Measurements from ENCODE around the gene C9orf85. TPM values are rescaled to one million over a fixed set of nuclear protein-coding genes. Genes with fewer than 3 reads are reported as not detected.

C9orf85 gene, protein sequence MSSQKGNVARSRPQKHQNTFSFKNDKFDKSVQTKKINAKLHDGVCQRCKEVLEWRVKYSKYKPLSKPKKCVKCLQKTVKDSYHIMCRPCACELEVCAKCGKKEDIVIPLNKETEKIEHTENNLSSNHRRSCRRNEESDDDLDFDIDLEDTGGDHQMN
- total RNA-seq: 1 to 10 TPM; 9.2 to 9.9 TPM
- long read RNA-seq, donor 1, partial matches to known transcripts: 0 of 5 reads
- long read RNA-seq, donor 1, other reads (novel, unspliced or antisense): 2 of 5 reads
- long read RNA-seq, donor 2, transcript C9orf85-201 (4 exons, 1,279 nt): major isoform, 16 of 23 reads
- long read RNA-seq, donor 2, partial matches to known transcripts: 0 of 23 reads
- long read RNA-seq, donor 2, other reads (novel, unspliced or antisense): 7 of 23 reads

DNA sequence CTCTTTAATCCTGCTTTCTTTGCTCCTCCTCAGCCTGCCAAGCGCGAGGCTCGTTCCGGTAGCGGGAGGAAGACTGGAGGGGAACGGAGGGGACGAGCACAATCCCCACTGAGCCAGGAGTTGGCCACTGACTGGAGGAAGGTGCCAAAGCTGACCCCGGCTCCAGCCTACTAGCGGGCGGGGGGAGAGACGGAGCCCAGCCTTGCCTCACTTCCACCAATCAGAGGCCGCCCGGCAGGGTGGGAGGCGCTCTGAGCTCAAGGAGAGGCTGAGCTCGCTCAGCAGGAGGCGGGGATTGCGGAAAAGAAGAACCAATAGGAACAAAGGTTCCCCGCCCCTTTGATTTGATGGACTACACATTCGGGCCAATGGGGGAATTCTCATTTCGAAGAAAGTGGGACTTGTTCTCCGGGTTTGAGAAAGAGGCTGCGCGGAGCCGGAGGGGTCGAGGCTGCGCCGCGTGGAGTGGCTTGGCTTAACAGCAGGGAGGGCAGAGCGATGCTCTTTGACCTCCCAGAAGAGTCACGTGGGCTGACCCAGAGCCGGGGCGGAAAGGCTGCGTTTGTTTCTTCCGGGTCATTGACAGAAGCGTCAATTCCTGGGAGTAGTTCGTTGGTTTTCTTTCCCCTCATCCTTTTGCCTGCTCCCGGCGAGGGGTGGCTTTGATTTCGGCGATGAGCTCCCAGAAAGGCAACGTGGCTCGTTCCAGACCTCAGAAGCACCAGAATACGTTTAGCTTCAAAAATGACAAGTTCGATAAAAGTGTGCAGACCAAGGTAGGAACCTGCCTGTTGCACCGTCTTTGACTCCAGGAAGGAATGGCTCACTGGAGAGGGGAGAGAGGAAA is at the start of gene C9orf85, which contains the start of gene ABHD17B:
C9orf85 (plus strand) TSS at position 579 of the 847 bp plus-strand sequence; CDS start at position 675, 96 bp downstream.
ABHD17B (minus strand) TSS at position 133 of the 847 bp plus-strand sequence. CDS start 36,113 bp downstream, outside the sequence.
- DNase-seq (ENCODE audit: low spot score): peak; percentile 100
- intact Hi-C loops (cut with DNase I): no loop called here

DNA sequence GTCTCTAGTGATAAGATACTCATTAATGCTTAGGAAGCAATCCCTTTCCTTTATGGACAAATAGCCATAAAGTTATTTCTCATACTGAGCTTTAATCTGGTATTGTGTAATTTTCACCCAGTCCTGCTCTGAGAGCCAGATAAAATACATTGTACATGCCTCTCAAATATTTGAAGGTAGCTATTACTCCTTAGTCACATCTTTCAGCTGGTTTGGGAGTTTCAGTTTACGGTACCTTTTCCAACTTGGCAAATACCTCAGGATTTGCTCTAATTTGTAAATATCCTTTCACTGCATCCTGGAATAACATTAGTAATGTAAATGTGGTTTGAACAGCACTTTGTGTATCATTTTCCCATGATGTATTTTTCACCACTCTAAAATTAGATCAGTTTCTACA is 47.8 kb upstream of the C9orf85 start:
- intact Hi-C loops (cut with DNase I): no loop called here

DNA sequence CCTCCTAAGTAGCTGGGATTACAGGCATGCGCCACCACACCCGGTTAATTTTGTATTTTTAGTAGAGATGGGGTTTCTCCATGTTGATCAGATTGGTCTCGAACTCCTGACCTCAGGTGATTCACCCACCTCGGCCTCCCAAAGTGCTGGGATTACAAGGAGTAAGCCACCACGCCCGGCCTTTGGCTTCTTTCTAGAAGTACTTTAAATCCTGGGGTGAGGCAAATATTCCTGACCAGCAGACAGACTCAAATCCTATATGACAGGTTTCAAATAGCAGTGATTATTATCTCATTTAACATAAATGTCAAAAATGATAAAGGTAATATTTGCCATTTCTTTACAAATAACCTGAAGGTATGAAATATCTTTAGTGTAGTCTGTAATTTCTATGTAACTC is 36.1 kb upstream of the C9orf85 start:
- DNase-seq (ENCODE audit: low spot score): no peak
- intact Hi-C loops (cut with DNase I): no loop called here

More for the DNA sequence above, 47.8 kb upstream of the C9orf85 start:
- DNase-seq (ENCODE audit: low spot score): no peak

- intact Hi-C loops (cut with DNase I): no loop called here
- no peak for DNase-seq (ENCODE audit: low spot score)
These were observed 35.3 kb upstream of the C9orf85 start for GRCh38 chr9:71876106-71876505.

DNA sequence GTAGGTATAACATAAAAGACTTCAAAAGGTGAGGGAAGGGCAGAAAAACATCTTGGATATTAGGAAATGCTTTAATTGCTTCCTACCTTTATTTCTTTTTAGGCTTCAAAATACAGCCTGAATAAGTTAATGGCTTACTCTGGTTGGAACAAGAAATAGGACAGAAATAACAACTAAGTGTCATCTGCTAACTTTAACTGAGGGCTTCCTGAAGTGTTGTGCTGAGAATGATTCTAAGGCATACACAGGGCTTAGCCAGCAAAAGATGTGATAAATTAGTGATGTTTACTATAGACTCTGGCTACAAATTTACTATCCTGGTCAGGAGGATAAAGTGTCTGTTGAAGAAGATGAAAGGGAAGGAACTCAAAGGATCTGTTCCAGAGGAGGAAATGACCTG is 34.6 kb upstream of the C9orf85 start:
- no peak for DNase-seq (ENCODE audit: low spot score)
- intact Hi-C loops (cut with DNase I): no loop called here

- no peak for DNase-seq (ENCODE audit: low spot score)
- intact Hi-C loops (cut with DNase I): no loop called here
These were observed 32.8 kb upstream of the C9orf85 start for GRCh38 chr9:71878327-71879274.

DNA sequence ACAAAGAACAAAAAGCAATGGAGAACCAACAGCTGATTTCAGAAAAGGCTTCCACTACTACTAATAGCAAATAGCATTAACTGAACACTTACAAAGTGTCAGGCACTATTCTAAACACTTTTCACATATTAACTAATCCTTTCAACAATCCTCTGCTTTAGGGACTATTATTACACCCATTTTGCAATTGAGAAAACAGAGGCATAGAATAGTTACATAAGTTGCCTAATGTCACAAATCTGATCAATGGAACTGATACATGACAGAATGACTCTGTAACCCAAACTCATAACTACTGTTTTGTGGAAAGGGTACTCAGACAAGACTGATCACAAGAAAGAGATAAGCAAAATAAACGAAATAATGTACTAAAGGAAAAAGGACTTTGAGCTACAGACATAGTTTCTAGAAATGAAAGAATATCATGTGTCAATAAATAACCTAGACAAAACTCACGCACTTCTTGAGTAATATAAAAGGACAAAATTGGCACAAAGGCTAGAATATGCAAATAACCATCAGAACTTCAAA is 31.7 kb upstream of the C9orf85 start:
- no peak for DNase-seq (ENCODE audit: low spot score)
- intact Hi-C loops (cut with DNase I): no loop called here

DNA sequence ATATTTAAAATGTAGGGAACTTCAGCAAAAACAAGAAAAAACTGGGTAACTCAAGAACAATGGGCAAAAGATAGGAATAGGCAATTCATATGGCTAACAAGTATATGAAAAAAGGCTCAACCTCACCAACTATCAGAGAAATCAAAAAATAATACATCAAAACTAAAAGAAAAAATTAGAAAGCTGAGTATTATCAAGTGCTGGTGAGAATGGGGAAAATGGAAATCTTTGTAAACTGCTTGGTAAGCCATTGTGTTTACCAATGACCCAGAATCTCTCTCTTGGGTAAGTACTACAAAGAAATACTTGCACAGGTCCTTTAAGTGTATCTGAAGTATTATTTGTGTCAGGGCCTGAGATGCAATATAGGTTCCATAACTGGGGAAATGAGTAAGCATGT is 27.4 kb upstream of the C9orf85 start:
- DNase-seq (ENCODE audit: low spot score): no peak
- intact Hi-C loops (cut with DNase I): no loop called here

DNA sequence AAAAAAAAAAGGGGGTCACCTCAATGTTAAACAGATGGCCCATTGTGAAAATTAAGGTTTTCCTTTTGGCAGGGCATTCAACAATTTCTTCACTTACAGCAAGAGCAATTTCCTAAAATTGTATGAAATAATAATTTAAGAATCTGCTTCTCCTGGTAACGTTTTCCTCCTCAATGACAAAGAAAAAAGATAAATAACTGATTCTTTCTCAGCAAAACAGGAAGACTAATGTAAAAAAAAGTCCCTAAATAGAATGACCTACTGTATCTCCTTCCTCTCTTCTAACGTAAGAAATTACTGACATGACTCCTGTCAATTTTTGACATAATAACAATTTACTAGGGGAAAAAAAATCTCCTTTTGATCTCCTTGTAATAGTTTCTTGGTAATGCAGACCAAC is 26.0 kb upstream of the C9orf85 start:
- DNase-seq (ENCODE audit: low spot score): no peak
- intact Hi-C loops (cut with DNase I): no loop called here

GRCh38 chr9:71886015-71886414 is 25.4 kb upstream of the C9orf85 start:
- intact Hi-C loops (cut with DNase I): no loop called here
- no peak for DNase-seq (ENCODE audit: low spot score)

- no peak for DNase-seq (ENCODE audit: low spot score)
- intact Hi-C loops (cut with DNase I): no loop called here
These were observed 24.9 kb upstream of the C9orf85 start for GRCh38 chr9:71886541-71886940.

DNA sequence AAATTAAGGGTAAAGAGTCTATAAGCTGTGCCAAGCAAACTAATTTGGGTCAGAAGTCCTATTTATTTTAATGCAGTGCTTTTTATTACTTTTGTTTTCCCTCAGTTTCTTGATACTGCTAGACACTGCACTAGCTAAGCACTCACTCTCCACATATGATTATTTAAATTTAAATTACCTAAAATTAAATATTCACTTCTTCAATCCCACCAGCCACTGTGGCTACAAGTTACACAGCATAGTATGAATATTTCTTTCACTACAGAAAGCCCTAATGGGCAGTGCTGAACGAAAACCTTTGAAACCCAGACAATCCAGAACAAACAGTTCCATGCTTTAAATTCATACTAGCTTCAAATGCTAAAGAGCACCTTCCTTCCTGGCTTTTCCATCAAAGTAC is 24.1 kb upstream of the C9orf85 start:
- no peak for DNase-seq (ENCODE audit: low spot score)
- intact Hi-C loops (cut with DNase I): no loop called here

GRCh38 chr9:71890042-71890679 is 21.3 kb upstream of the C9orf85 start:
- intact Hi-C loops (cut with DNase I): no loop called here
- DNase-seq (ENCODE audit: low spot score): no peak

- intact Hi-C loops (cut with DNase I): no loop called here
- DNase-seq (ENCODE audit: low spot score): no peak
These were observed 19.8 kb upstream of the C9orf85 start for GRCh38 chr9:71891557-71892189.

GRCh38 chr9:71895117-71895516 is 16.3 kb upstream of the C9orf85 start:
- DNase-seq (ENCODE audit: low spot score): no peak
- intact Hi-C loops (cut with DNase I): no loop called here

GRCh38 chr9:71895955-71896354 is 15.5 kb upstream of the C9orf85 start:
- intact Hi-C loops (cut with DNase I): no loop called here
- no peak for DNase-seq (ENCODE audit: low spot score)

GRCh38 chr9:71896761-71897160 is 14.7 kb upstream of the C9orf85 start:
- intact Hi-C loops (cut with DNase I): no loop called here
- DNase-seq (ENCODE audit: low spot score): no peak

GRCh38 chr9:71897577-71897976 is 13.9 kb upstream of the C9orf85 start:
- intact Hi-C loops (cut with DNase I): no loop called here
- DNase-seq (ENCODE audit: low spot score): no peak

All from posterior vena cava (tissue), 2 donors.